HG02623 (cell line): ENCODE measurements around the gene CDS2.

ENCODE experiments used
- ATAC-seq: cut with Tn5 transposase; IDR thresholded peaks from one replicate; pipeline ENCODE4 v1.9.1; 2021; ENCODE audit warnings: moderate library complexity; ENCODE audit not compliant: unreplicated experiment

The CDS2 gene

GRCh38 chr20:5205348-5206210 is 78.8 kb downstream of the CDS2 start:
- peak; percentile 87 for ATAC-seq

- no peak for ATAC-seq
These were observed 80.3 kb downstream of the CDS2 start for GRCh38 chr20:5207138-5207537.

- no peak for ATAC-seq
These were observed 85.3 kb downstream of the CDS2 start for GRCh38 chr20:5211803-5212714.

- ATAC-seq, result no peak
These were observed 86.2 kb downstream of the CDS2 start for GRCh38 chr20:5212907-5213487.

GRCh38 chr20:5214826-5215225 is 88.0 kb downstream of the CDS2 start:
- no peak for ATAC-seq

- ATAC-seq, result no peak
These were observed 89.0 kb downstream of the CDS2 start for GRCh38 chr20:5215672-5216304.

GRCh38 chr20:5216663-5217062 is 89.9 kb downstream of the CDS2 start:
- ATAC-seq, result no peak

GRCh38 chr20:5217616-5218015 is 90.8 kb downstream of the CDS2 start:
- no peak for ATAC-seq

- no peak for ATAC-seq
These were observed 93.7 kb downstream of the CDS2 start for GRCh38 chr20:5220321-5221060.

GRCh38 chr20:5221061-5221430 is 94.2 kb downstream of the CDS2 start:
- ATAC-seq, result no peak

GRCh38 chr20:5222919-5223634 is 96.3 kb downstream of the CDS2 start:
- no peak for ATAC-seq

GRCh38 chr20:5230544-5230943 is 103.7 kb downstream of the CDS2 start:
- no peak for ATAC-seq

GRCh38 chr20:5234158-5234557 is 107.3 kb downstream of the CDS2 start:
- ATAC-seq, result no peak

GRCh38 chr20:5234978-5235377 is 108.2 kb downstream of the CDS2 start:
- no peak for ATAC-seq
